Ovary (tissue), 9 donors: ENCODE data around the gene CEP72. TPM values are rescaled to one million over a fixed set of nuclear protein-coding genes. Genes with fewer than 3 reads are reported as not detected.
"Not testable (repeated sequence)": the region's sequence is repeated elsewhere in the genome, so short reads cannot be mapped to it uniquely, and the experiment has no call there.

Experiments used
- DNase-seq, 5 donors: peaks; one replicate each; pipeline ENCODE4 v3.0.0-alpha.2; 2019 to 2020
- H3K27ac ChIP-seq, 2 donors: fragments of 200-600 bp; one replicate each; pipeline versions ENCODE4 v1.5.1 to v1.8.0; 2019 to 2022
- H3K27me3 ChIP-seq: fragments of 200-600 bp; one replicate; pipeline ENCODE4 v1.8.0; 2022
- H3K36me3 ChIP-seq: fragments of 200-600 bp; sonication (generic); one replicate; pipeline ENCODE4 v1.5.1; 2019
- H3K4me1 ChIP-seq: one replicate; pipeline ENCODE4 v1.8.1; 2013; ENCODE audit warnings: mild to moderate bottlenecking, moderate library complexity; ENCODE audit not compliant: insufficient read depth
- H3K4me3 ChIP-seq: fragments of 200-600 bp; sonication (generic); one replicate; pipeline ENCODE4 v1.5.1; 2017
- H3K9me3 ChIP-seq, 2 donors: fragments of 200-600 bp in 1 of 2; sonication (generic) in 1 of 2; one replicate each; pipeline versions ENCODE4 v1.5.1 to v1.8.1; 2013 to 2019; ENCODE audit warnings: mild to moderate bottlenecking in 1 of 2, moderate library complexity in 1 of 2
- EP300 ChIP-seq: sonication (generic); formaldehyde crosslinking; IDR thresholded peaks from one replicate; pipeline ENCODE4 v1.6.1; 2017; ENCODE audit warnings: antibody characterized with exemption
- POLR2A ChIP-seq: fragments of 450-650 bp; IDR thresholded peaks from one replicate; pipeline ENCODE4 v1.6.1; 2017; ENCODE audit warnings: antibody characterized with exemption, mild to moderate bottlenecking, moderate library complexity
- WGBS, 3 donors: extraction: QIAGEN DNeasy Blood & Tissue Kit in 1 of 3; methylation state at CpG; one replicate each; pipeline versions ENCODE4 v1.1.5 to v1.1.7; 2013 to 2017; 5-methylcytosine and 5-hydroxymethylcytosine counted together
- intact Hi-C, 4 donors: fragments of 100-400 bp; cut with DNase I; formaldehyde crosslinking; loops; one replicate each; pipeline versions ENCODE4 v1.11.0 to v1.15.1; 2022 to 2023
- polyA plus RNA-seq, 2 donors: library from polyadenylated mRNA; stranded (reverse); fragments of 200-250 nt in 1 of 2; fragments of 350-450 nt in 1 of 2; fragmentation: Illumina TruSeq in 1 of 2; extraction: RNeasy Lipid Tissue Mini Kit (QIAGEN cat#74804) in 1 of 2; gene quantifications; one replicate each; pipeline ENCODE4 v1.2.3, GENCODE V29; 2013 to 2014
- total RNA-seq, 7 donors: library from RNA; depleted of rRNA in 2 of 7; stranded (reverse); fragments of >200 nt in 2 of 7; fragmentation: NEBNext Ultra II Directional in 3 of 7; extraction: Animal tissue kit (Norgen Biotek cat#: 25700) in 3 of 7; gene quantifications; one replicate each; pipeline versions ENCODE4 v1.1.0 to v1.2.4, GENCODE V29; 2016 to 2023
- TF ChIP-seq, protein P1 (sequence below), 3 donors: fragments of 450-650 bp in 2 of 3; fragments of 200-600 bp in 1 of 3; IDR thresholded peaks; one replicate each; pipeline versions ENCODE4 v1.5.1 to v1.8.0; 2016 to 2022; ENCODE audit warnings: antibody characterized with exemption in 3 of 3, mild to moderate bottlenecking in 1 of 3
- donor health status: DM: no; HTN: no; CAD: no; lungs with moderate emphysema.
- donor health status: DM: no; HTN: no; CAD: no.
- donor health status: Bipolar disorder and iron deficiency.
- donor health status: DM: yes; HTN: yes; CAD: no.
- donor health status: DM: no; HTN: no; CAD: no.
- donor health status: DM: yes; HTN: yes; CAD: no.

Gene CEP72
- total and polyA plus RNA-seq, 9 donors, result 1.6 to 11.2 (median 7.7) TPM

DNA sequence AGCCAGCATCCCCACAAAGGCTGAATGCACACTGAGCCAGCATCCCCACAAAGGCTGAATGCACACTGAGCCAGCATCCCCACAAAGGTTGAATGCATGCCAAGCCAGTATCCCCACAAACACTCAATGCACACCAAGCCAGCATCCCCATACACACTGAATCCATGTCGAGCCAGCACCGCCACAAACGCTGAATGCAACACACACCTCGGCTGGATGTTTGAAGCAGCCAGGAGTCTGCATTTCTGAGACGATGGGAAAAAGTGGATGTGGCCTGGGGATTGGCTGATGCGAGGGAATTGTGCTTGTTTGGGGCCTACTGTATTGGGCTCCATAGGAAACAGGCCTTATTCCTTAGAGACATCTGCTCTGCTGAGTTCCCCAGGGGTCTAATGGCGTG is 30.9 kb upstream of the CEP72 start:
- Histone ChIP-seq H3K27me3 (no peaks in the 10 kb centered on the region), H3K27ac (no peak overlapping the region), H3K4me1 (no peaks in the 10 kb centered on the region), H3K9me3 (no peaks in the 10 kb centered on the region), H3K4me3 (no peak overlapping the region), H3K36me3 (no peaks in the 10 kb centered on the region)
- DNase-seq, result no peak
- intact Hi-C loops, result no loop called here
- TF ChIP-seq, protein P1, sequence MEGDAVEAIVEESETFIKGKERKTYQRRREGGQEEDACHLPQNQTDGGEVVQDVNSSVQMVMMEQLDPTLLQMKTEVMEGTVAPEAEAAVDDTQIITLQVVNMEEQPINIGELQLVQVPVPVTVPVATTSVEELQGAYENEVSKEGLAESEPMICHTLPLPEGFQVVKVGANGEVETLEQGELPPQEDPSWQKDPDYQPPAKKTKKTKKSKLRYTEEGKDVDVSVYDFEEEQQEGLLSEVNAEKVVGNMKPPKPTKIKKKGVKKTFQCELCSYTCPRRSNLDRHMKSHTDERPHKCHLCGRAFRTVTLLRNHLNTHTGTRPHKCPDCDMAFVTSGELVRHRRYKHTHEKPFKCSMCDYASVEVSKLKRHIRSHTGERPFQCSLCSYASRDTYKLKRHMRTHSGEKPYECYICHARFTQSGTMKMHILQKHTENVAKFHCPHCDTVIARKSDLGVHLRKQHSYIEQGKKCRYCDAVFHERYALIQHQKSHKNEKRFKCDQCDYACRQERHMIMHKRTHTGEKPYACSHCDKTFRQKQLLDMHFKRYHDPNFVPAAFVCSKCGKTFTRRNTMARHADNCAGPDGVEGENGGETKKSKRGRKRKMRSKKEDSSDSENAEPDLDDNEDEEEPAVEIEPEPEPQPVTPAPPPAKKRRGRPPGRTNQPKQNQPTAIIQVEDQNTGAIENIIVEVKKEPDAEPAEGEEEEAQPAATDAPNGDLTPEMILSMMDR (IDR thresholded peaks at IDR 0.05), result no peak
- no peak for TF ChIP-seq POLR2A
- TF ChIP-seq EP300, result no peak
- 79 to 83% (median 83%) methylated on average over 7 of the region's 7 CpGs for WGBS, 3 donors

DNA sequence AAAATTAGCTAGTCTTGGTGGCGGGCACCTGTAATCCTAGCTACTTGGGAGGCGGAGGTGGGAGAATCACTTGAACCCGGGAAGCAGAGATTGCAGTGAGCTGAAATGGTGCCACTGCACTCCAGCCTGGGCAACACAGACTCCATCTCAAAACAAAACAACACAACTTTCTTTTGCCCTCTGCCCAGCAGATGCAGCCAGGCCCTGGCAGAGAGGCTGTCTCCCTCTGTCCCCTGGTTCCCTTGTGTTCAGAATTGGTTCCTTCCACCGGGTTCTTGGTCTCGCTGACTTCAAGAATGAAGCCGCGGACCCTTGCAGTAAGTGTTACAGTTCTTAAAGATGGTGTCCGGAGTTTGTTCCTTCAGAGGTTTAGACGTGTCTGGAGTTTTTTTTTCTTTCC is 30.2 kb upstream of the CEP72 start:
- Histone ChIP-seq H3K4me1 (no peaks in the 10 kb centered on the region), H3K9me3 (no peaks in the 10 kb centered on the region), H3K27me3 (no peaks in the 10 kb centered on the region), H3K36me3 (no peaks in the 10 kb centered on the region), H3K27ac (no peak overlapping the region), H3K4me3 (no peak overlapping the region)
- no peak for DNase-seq
- TF ChIP-seq, protein P1 (IDR thresholded peaks at IDR 0.05), result no peak
- TF ChIP-seq POLR2A, result no peak
- no peak for TF ChIP-seq EP300
- 77 to 91% (median 90%) methylated on average over 9 of the region's 9 CpGs for WGBS, 3 donors
- intact Hi-C loops, result no loop called here

DNA sequence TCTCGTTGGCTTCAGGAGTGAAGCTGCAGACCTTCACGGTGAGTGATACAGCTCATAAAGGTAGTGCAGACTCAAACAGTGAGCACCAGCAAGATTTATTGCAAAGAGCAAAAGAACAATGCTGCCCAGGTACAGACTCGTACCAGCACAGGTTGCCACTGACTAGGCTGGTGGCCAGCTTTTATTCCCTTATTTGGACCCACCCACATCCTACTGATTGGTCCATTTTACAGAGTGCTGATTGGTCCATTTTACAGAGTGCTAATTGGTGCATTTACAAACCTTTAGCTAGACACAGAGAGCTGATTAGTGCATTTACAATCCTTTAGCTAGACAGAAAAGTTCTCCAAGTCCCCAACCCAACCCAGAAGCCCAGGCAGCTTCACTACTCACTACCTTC is 29.7 kb upstream of the CEP72 start:
- H3K9me3 ChIP-seq, intact Hi-C loops, H3K27ac ChIP-seq, DNase-seq, H3K27me3 ChIP-seq, H3K4me3 ChIP-seq, H3K36me3 ChIP-seq, H3K4me1 ChIP-seq: not testable (repeated sequence)
- 70 to 74% (median 71%) methylated on average over 3 of the region's 3 CpGs for WGBS, 3 donors

DNA sequence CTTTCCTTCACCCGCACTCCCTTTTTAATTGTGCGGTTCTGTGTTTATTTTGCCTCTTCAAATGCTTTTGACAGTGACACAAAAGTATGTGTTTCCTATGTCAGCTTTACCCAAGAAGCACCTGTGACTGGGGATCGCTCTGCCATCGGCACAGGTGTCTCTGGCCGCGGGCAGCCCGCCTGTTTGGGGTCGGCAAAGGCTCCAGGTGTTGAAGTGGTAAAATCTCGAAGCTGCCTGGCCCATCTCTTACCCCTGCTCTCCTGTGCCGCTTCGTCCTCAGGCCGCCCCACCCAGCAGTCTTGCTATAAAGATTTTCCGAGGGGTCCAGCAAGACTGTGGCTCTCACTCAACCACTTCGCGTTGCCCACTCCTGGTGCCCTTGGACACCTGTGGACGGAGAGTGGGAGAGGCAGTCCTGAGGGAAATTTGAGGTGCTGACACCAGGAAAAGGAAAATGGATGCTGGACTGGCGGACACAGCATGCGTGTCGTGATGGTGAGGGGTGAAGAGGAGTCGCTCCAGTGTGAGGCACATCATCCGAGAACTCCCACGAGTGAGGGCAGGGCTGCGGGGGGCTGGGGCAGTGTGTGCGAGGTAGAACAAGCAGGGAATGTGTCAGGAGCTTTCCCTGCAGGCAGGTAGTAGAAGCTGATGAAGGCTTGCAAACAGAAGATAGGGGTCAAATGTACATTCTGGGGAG is 29.1 kb upstream of the CEP72 start:
- WGBS, 3 donors, result 82 to 90% (median 89%) methylated on average over 24 of the region's 24 CpGs
- Histone ChIP-seq H3K27ac (no peak overlapping the region), H3K36me3 (no peaks in the 10 kb centered on the region), H3K4me3 (no peak overlapping the region), H3K27me3 (no peaks in the 10 kb centered on the region), H3K4me1 (no peaks in the 10 kb centered on the region), H3K9me3 (no peaks in the 10 kb centered on the region)
- intact Hi-C loops, result no loop called here
- no peak for TF ChIP-seq POLR2A
- TF ChIP-seq EP300, result no peak
- TF ChIP-seq, protein P1 (IDR thresholded peaks at IDR 0.05), result no peak
- DNase-seq, result no peak

DNA sequence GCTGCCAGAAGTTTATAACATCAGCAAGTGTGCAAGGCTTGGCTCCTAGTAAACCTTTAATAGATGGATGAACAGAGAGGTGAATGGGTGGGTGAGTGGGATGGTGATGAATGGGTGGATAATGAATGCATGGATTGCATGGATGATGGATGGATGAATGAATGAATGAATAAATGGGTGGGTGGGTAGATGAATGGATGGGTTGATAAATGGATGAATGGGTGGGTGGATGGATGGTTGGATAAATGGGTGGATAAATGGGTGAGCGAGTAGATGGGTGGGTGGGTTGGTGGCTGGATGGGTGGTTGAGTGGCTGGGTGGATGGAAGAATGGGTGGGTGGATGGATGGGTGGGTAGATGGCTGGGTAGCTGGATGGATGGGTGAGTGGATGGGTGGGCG is 28.5 kb upstream of the CEP72 start:
- Histone ChIP-seq H3K4me3 (no peak overlapping the region), H3K4me1 (no peaks in the 10 kb centered on the region), H3K9me3 (no peaks in the 10 kb centered on the region), H3K36me3 (no peaks in the 10 kb centered on the region), H3K27me3 (no peaks in the 10 kb centered on the region), H3K27ac (no peak overlapping the region)
- WGBS, 3 donors, result 68 to 92% (median 90%) methylated on average over 2 of the region's 2 CpGs
- TF ChIP-seq POLR2A, result no peak
- TF ChIP-seq, protein P1 (IDR thresholded peaks at IDR 0.05), result no peak
- TF ChIP-seq EP300, result no peak
- intact Hi-C loops, result no loop called here
- no peak for DNase-seq
